Neural cell (in vitro differentiated cells): ENCODE data around the gene ATP6V1G3.

Experiments
- CTCF ChIP-seq: fragments of 450-650 bp; IDR thresholded peaks from 2 replicates; pipeline ENCODE4 v1.5.1; 2014; ENCODE audit warnings: antibody characterized with exemption, mild to moderate bottlenecking, moderate library complexity; ENCODE audit not compliant: poor library complexity, severe bottlenecking
- EP300 ChIP-seq: fragments of 450-650 bp; conservative IDR thresholded peaks from 2 replicates; pipeline ENCODE4 v1.6.1; 2014; ENCODE audit warnings: antibody characterized with exemption, mild to moderate bottlenecking, moderate library complexity; ENCODE audit not compliant: poor library complexity, severe bottlenecking
- EZH2 ChIP-seq: fragments of 200-600, 300-800 bp; shearing (Covaris generic), sonication (generic); IDR thresholded peaks from 2 replicates; pipeline ENCODE4 v1.6.1; 2014; ENCODE audit warnings: antibody characterized with exemption, low read length, borderline replicate concordance, mild to moderate bottlenecking; ENCODE audit not compliant: insufficient read depth, poor library complexity, severe bottlenecking
- MXI1 ChIP-seq: fragments of 450-650 bp; conservative IDR thresholded peaks from 2 replicates; pipeline ENCODE4 v1.6.1; 2014; ENCODE audit warnings: antibody characterized with exemption, mild to moderate bottlenecking; ENCODE audit not compliant: poor library complexity, severe bottlenecking
- POLR2AphosphoS5 ChIP-seq: IDR thresholded peaks from 2 replicates; pipeline ENCODE4 v1.6.1; 2012
- RAD21 ChIP-seq: fragments of 450-650 bp; conservative IDR thresholded peaks from 2 replicates; pipeline ENCODE4 v1.6.1; 2014; ENCODE audit warnings: antibody characterized with exemption, mild to moderate bottlenecking, moderate library complexity
- REST ChIP-seq: IDR thresholded peaks from 2 replicates; pipeline ENCODE4 v1.6.1; 2012; ENCODE audit warnings: borderline replicate concordance
- SMC3 ChIP-seq: fragments of 450-650 bp; conservative IDR thresholded peaks from 2 replicates; pipeline ENCODE4 v1.6.1; 2014; ENCODE audit warnings: antibody characterized with exemption, mild to moderate bottlenecking, moderate library complexity; ENCODE audit not compliant: poor library complexity
- TAF1 ChIP-seq: IDR thresholded peaks from 2 replicates; pipeline ENCODE4 v1.6.1; 2012; ENCODE audit warnings: low read depth

GRCh38 chr1:198574325-198574724 is 33.8 kb upstream of the ATP6V1G3 start:
- TF ChIP-seq CTCF (no peak), MXI1 (no peak), EZH2 (no peak), POLR2AphosphoS5 (no peak), RAD21 (no peak), EP300 (no peak), REST (no peak), SMC3 (no peak), TAF1 (no peak)
